Measurements from ENCODE around the gene PHTF2.
"Not testable (repeated sequence)": the region's sequence is repeated elsewhere in the genome, so short reads cannot be mapped to it uniquely, and the experiment has no call there.

Gene PHTF2

GRCh38 chr7:77944183-77945182, 145.9 kb downstream of the PHTF2 start:
- DNase-seq, result no peak

- DNase-seq, result no peak
Measured at GRCh38 chr7:77950548-77950947, 152.0 kb downstream of the PHTF2 start.

- DNase-seq, result no peak
Measured at GRCh38 chr7:77954773-77955555, 156.4 kb downstream of the PHTF2 start.

GRCh38 chr7:77958436-77958835, 159.9 kb downstream of the PHTF2 start:
- no peak for DNase-seq

- DNase-seq, result no peak
Measured at GRCh38 chr7:77959080-77959479, 160.5 kb downstream of the PHTF2 start.

GRCh38 chr7:77960336-77960735, 161.8 kb downstream of the PHTF2 start:
- no peak for DNase-seq

GRCh38 chr7:77967429-77967828, 168.9 kb downstream of the PHTF2 start:
- DNase-seq, result no peak

GRCh38 chr7:77971726-77972125, 173.2 kb downstream of the PHTF2 start:
- no peak for DNase-seq

GRCh38 chr7:77975672-77976480, 177.3 kb downstream of the PHTF2 start:
- no peak for DNase-seq

GRCh38 chr7:77979219-77979618, 180.6 kb downstream of the PHTF2 start:
- DNase-seq, result no peak

- no peak for DNase-seq
Measured at GRCh38 chr7:77980087-77980713, 181.6 kb downstream of the PHTF2 start.

GRCh38 chr7:77982926-77983550, 184.5 kb downstream of the PHTF2 start:
- no peak for DNase-seq

GRCh38 chr7:77983973-77984372, 185.4 kb downstream of the PHTF2 start:
- DNase-seq, result no peak

GRCh38 chr7:77985232-77985973, 186.8 kb downstream of the PHTF2 start:
- no peak for DNase-seq

GRCh38 chr7:77985974-77986339, 187.4 kb downstream of the PHTF2 start:
- DNase-seq, result no peak

- DNase-seq, result peak; percentile 8
Measured at GRCh38 chr7:77989981-77990566, 191.5 kb downstream of the PHTF2 start.

GRCh38 chr7:77991656-77992055, 193.1 kb downstream of the PHTF2 start:
- no peak for DNase-seq

- DNase-seq, result no peak
Measured at GRCh38 chr7:77993838-77994237, 195.3 kb downstream of the PHTF2 start.

- no peak for DNase-seq
Measured at GRCh38 chr7:77995717-77996116, 197.1 kb downstream of the PHTF2 start.

- not testable (repeated sequence) for DNase-seq
Measured at GRCh38 chr7:77999168-77999567, 200.6 kb downstream of the PHTF2 start.

- DNase-seq, result no peak
Measured at GRCh38 chr7:78002021-78002420, 203.4 kb downstream of the PHTF2 start.

Data from stimulated activated CD4-positive, alpha-beta T cell treated with anti-CD3 and anti-CD28 coated beads, Interleukin-4, amount 100 ng/mL, for 1 hour (primary cell).